Smooth muscle cell (in vitro differentiated cells): ENCODE measurements around the gene GNAQ. TPM values are rescaled to one million over a fixed set of nuclear protein-coding genes. Genes with fewer than 3 reads are reported as not detected.

Experiments
- DNase-seq: peaks from one replicate; lab custom pipeline; 2025; ENCODE audit not compliant: unreplicated experiment; lab: John Stamatoyannopoulos, UW
- H2AFZ ChIP-seq: fragments of 200-600 bp; sonication (generic); 2 replicates; pipeline ENCODE4 v1.6.0; 2016; ENCODE audit warnings: antibody characterized with exemption, low read depth, mild to moderate bottlenecking
- H3F3A ChIP-seq: fragments of 200-600 bp; sonication (generic); 2 replicates; pipeline ENCODE4 v1.6.0; 2017; ENCODE audit warnings: antibody characterized with exemption, low read depth
- H3K27ac ChIP-seq: fragments of 200-600 bp; sonication (generic); 2 replicates; pipeline ENCODE4 v1.5.1; 2016; ENCODE audit warnings: low read depth, mild to moderate bottlenecking
- H3K27me3 ChIP-seq: fragments of 200-600 bp; sonication (generic); 2 replicates; pipeline ENCODE4 v1.6.1; 2016; ENCODE audit warnings: low read depth, mild to moderate bottlenecking
- H3K36me3 ChIP-seq: fragments of 200-600 bp; sonication (generic); 2 replicates; pipeline ENCODE4 v1.5.1; 2016; ENCODE audit warnings: low read depth
- H3K4me1 ChIP-seq: fragments of 200-600 bp; sonication (generic); 2 replicates; pipeline ENCODE4 v1.5.1; 2016; ENCODE audit warnings: low read depth
- H3K4me2 ChIP-seq: fragments of 200-600 bp; sonication (generic); 2 replicates; pipeline ENCODE4 v1.6.0; 2016; ENCODE audit warnings: mild to moderate bottlenecking
- H3K4me3 ChIP-seq: fragments of 200-600 bp; sonication (generic); 2 replicates; pipeline ENCODE4 v1.5.1; 2016; ENCODE audit warnings: mild to moderate bottlenecking
- H3K79me2 ChIP-seq: fragments of 200-600 bp; sonication (generic); 2 replicates; pipeline ENCODE4 v1.6.0; 2016; ENCODE audit warnings: low read depth, mild to moderate bottlenecking
- H3K9ac ChIP-seq: fragments of 200-600 bp; sonication (generic); 2 replicates; pipeline ENCODE4 v1.6.0; 2016; ENCODE audit warnings: low read depth
- H3K9me3 ChIP-seq: fragments of 200-600 bp; sonication (generic); replicated peaks from 2 replicates; pipeline ENCODE4 v1.5.1; 2016; ENCODE audit warnings: low read depth
- H4K20me1 ChIP-seq: fragments of 200-600 bp; sonication (generic); 2 replicates; pipeline ENCODE4 v1.6.0; 2016; ENCODE audit warnings: low read depth
- CTCF ChIP-seq: fragments of 200-600 bp; sonication (generic); IDR thresholded peaks from 2 replicates; pipeline ENCODE4 v1.5.1; 2017; ENCODE audit warnings: borderline replicate concordance, mild to moderate bottlenecking, antibody characterized with exemption; ENCODE audit not compliant: insufficient read depth, poor library complexity, severe bottlenecking
- WGBS: methylation state at CpG from one replicate; pipeline ENCODE4 v1.1.7; 2016; ENCODE audit warnings: low lambda C conversion rate; 5-methylcytosine and 5-hydroxymethylcytosine counted together
- polyA plus RNA-seq: library from polyadenylated mRNA; unstranded; fragments of >200 nt; fragmentation: Nextera tagmentation; extraction: Ambion mirVana; gene quantifications from 2 replicates; pipeline ENCODE4 v1.2.1, GENCODE V29; 2016
- total RNA-seq: library from RNA; depleted of rRNA; stranded (reverse); fragments of >200 nt; gene quantifications from 2 replicates; pipeline ENCODE4 v1.2.3, GENCODE V29; 2014

Gene GNAQ
- total and polyA plus RNA-seq, 2 experiments from 2014 or later: 12.5 to 41.4 TPM

- H3F3A ChIP-seq: no peaks in the 10 kb centered on the region
- H3K4me2 ChIP-seq: peak overlapping the region; percentile 52
- peaks cover 14% of the 10 kb centered on the region for H4K20me1 ChIP-seq
- H3K4me1 ChIP-seq: peaks cover 6% of the 10 kb centered on the region
- 49% methylated on average over 3 of the region's 3 CpGs for WGBS
- no peak overlapping the region for H3K9ac ChIP-seq
- no peaks in the 10 kb centered on the region for H3K27me3 ChIP-seq
- peaks cover 4% of the 10 kb centered on the region for H3K79me2 ChIP-seq
- H3K27ac ChIP-seq: peak overlapping the region; percentile 80
- no peak for DNase-seq
- H2AFZ ChIP-seq: no peak overlapping the region
- H3K4me3 ChIP-seq: no peak overlapping the region
- TF ChIP-seq CTCF: no peak
- H3K9me3 ChIP-seq: no peaks in the 10 kb centered on the region
- no peaks in the 10 kb centered on the region for H3K36me3 ChIP-seq
These were observed 211.2 kb downstream of the GNAQ start for GRCh38 chr9:77820293-77820954.

GRCh38 chr9:77819657-77820056 is 212.0 kb downstream of the GNAQ start:
- no peak for TF ChIP-seq CTCF
- WGBS: 84% methylated on average over 1 of the region's 1 CpG
- H3K4me3 ChIP-seq: no peak overlapping the region
- peaks cover 4% of the 10 kb centered on the region for H3K79me2 ChIP-seq
- peak overlapping the region; percentile 80 for H3K27ac ChIP-seq
- no peaks in the 10 kb centered on the region for H3K36me3 ChIP-seq
- no peaks in the 10 kb centered on the region for H3F3A ChIP-seq
- no peaks in the 10 kb centered on the region for H3K9me3 ChIP-seq
- no peak overlapping the region for H3K9ac ChIP-seq
- H4K20me1 ChIP-seq: peaks cover 9% of the 10 kb centered on the region
- H3K27me3 ChIP-seq: no peaks in the 10 kb centered on the region
- H2AFZ ChIP-seq: no peak overlapping the region
- DNase-seq: no peak
- H3K4me2 ChIP-seq: no peak overlapping the region
- peaks cover 4% of the 10 kb centered on the region for H3K4me1 ChIP-seq

GRCh38 chr9:77817590-77818311 is 213.9 kb downstream of the GNAQ start:
- Histone ChIP-seq H2AFZ (no peak overlapping the region), H3K27me3 (no peaks in the 10 kb centered on the region), H3F3A (no peaks in the 10 kb centered on the region), H3K27ac (no peak overlapping the region), H3K4me3 (no peak overlapping the region), H3K79me2 (no peaks in the 10 kb centered on the region), H3K9ac (no peak overlapping the region), H3K9me3 (no peaks in the 10 kb centered on the region), H3K36me3 (no peaks in the 10 kb centered on the region), H3K4me2 (no peak overlapping the region), H3K4me1 (peaks cover 4% of the 10 kb centered on the region), H4K20me1 (peaks cover 9% of the 10 kb centered on the region)
- DNase-seq: no peak
- 93% methylated on average over 7 of the region's 7 CpGs for WGBS
- TF ChIP-seq CTCF: no peak
